Kidney capillary endothelial cell (primary cell): ENCODE results near the gene LCE1B.

ENCODE experiments used
- DNase-seq: peaks from one replicate; pipeline ENCODE4 v3.0.0-alpha.2; 2018; ENCODE audit warnings: low spot score

Gene LCE1B

DNA sequence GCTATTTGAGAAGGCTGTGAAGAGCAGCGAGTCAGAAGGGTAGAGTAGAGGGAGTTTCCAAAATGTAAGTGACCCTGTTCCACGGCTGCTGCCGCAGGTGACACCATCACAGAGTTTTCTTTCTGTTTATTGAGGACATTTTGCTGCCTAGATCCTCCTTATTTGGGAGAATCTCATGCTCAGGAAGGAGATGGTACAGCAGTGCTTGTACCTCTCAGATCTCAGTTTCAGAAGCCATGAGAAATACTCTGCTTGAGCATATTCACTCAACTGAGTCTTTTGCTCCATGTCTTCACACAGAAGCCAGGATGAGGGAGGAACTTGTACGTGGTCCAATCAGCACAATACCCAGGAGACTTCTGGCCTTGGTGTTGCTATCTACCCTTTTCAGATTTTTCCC, 49.6 kb downstream of the LCE1B start:
- DNase-seq, result no peak
